Endothelial cell of umbilical vein (primary cell): ENCODE data around the gene NPPC. TPM values are rescaled to one million over a fixed set of nuclear protein-coding genes. Genes with fewer than 3 reads are reported as not detected.

Experiments used
- BruUV-seq: library from RNA; stranded (reverse); fragments of 400-500 nt; replicated peaks from 2 replicates; lab custom pipeline; 2021; lab: Mats Ljungman, UMichigan
- CTCF ChIA-PET: fragments of 300-600, 350-600 bp; sonication (Branson Sonifier 250); formaldehyde crosslinking; loops from one replicate; lab custom pipeline; 2021; ENCODE audit warnings: antibody characterized with exemption, inconsistent platforms; lab: Charles Lee
- POLR2A ChIA-PET: fragments of 300-600, 350-600 bp; sonication (Branson Sonifier 250); formaldehyde crosslinking; loops from one replicate; lab custom pipeline; 2021; ENCODE audit warnings: antibody characterized with exemption, inconsistent platforms; lab: Charles Lee
- DNase-seq: peaks from one replicate; pipeline ENCODE4 v3.0.0-alpha.2; 2011; ENCODE audit warnings: low read depth, low spot score
- FAIRE-seq: peaks from 2 replicates; lab custom pipeline; 2011; peaks lifted over from hg19 to GRCh38; lab: Jason Lieb, UNC
- H2AFZ ChIP-seq: 2 replicates; pipeline ENCODE4 v1.6.0; 2012; ENCODE audit warnings: low read depth, low read length, control low read depth, inconsistent platforms
- H3K27ac ChIP-seq: 2 replicates; pipeline ENCODE4 v1.5.1; 2011; ENCODE audit warnings: low read depth, mild to moderate bottlenecking, control low read depth, low read length, moderate library complexity; ENCODE audit not compliant: insufficient read depth
- H3K27me3 ChIP-seq, 2 experiments: 2 replicates each; pipeline versions ENCODE4 v1.6.0 to v1.6.1; 2011; ENCODE audit warnings: low read length in 2 of 2, mixed read lengths in 1 of 2; ENCODE audit not compliant: control insufficient read depth in 2 of 2, insufficient read depth in 2 of 2
- H3K36me3 ChIP-seq, 2 experiments: 2 replicates in 1 of 2; 3 replicates in 1 of 2; pipeline ENCODE4 v1.5.1; 2011; ENCODE audit warnings: low read length in 2 of 2, mild to moderate bottlenecking in 1 of 2, moderate library complexity in 1 of 2; ENCODE audit not compliant: control insufficient read depth in 2 of 2, insufficient read depth in 2 of 2; ENCODE audit errors: extremely low read depth in 1 of 2
- H3K4me1 ChIP-seq: 3 replicates; pipeline ENCODE4 v1.5.1; 2011; ENCODE audit warnings: mild to moderate bottlenecking, low read length; ENCODE audit not compliant: control insufficient read depth, insufficient read depth; ENCODE audit errors: extremely low read depth
- H3K4me2 ChIP-seq: 2 replicates; pipeline ENCODE4 v1.6.1; 2011; ENCODE audit warnings: low read length, control low read depth, mixed read lengths; ENCODE audit not compliant: insufficient read depth
- H3K4me3 ChIP-seq, 3 experiments: fragments of 200-600 bp in 1 of 3; sonication (generic), shearing (Covaris generic) in 1 of 3; replicated peaks in 1 of 3; 2 replicates each; pipeline ENCODE4 v1.5.1; 2011 to 2016; ENCODE audit warnings: control low read depth in 3 of 3, low read length in 3 of 3, mild to moderate bottlenecking in 2 of 3, inconsistent platforms in 1 of 3, low read depth in 1 of 3, moderate library complexity in 1 of 3; ENCODE audit not compliant: insufficient read depth in 1 of 3
- H3K79me2 ChIP-seq: 2 replicates; pipeline ENCODE4 v1.6.0; 2012; ENCODE audit warnings: low read length, inconsistent platforms; ENCODE audit not compliant: control insufficient read depth, insufficient read depth
- H3K9ac ChIP-seq: replicated peaks from 2 replicates; pipeline ENCODE3; 2011; ENCODE audit warnings: low read length, control low read depth; ENCODE audit not compliant: insufficient read depth; ENCODE audit errors: extremely low read depth
- H3K9me1 ChIP-seq: replicated peaks from 3 replicates; pipeline ENCODE4 v1.6.0; 2011; ENCODE audit warnings: mild to moderate bottlenecking, low read length; ENCODE audit not compliant: control insufficient read depth, insufficient read depth; ENCODE audit errors: extremely low read depth
- H3K9me3 ChIP-seq: replicated peaks from 2 replicates; pipeline ENCODE4 v1.5.1; 2012; ENCODE audit warnings: low read length, inconsistent platforms; ENCODE audit not compliant: control insufficient read depth, insufficient read depth
- H4K20me1 ChIP-seq: replicated peaks from 2 replicates; pipeline ENCODE3; 2011; ENCODE audit warnings: mild to moderate bottlenecking, low read length; ENCODE audit not compliant: control insufficient read depth, insufficient read depth; ENCODE audit errors: extremely low read depth
- EZH2 ChIP-seq: IDR thresholded peaks from 2 replicates; pipeline ENCODE4 v1.6.1; 2012; ENCODE audit warnings: borderline replicate concordance, low read depth, mild to moderate bottlenecking, moderate library complexity, low read length, inconsistent platforms; ENCODE audit not compliant: severe bottlenecking
- FOS ChIP-seq: IDR thresholded peaks from 2 replicates; pipeline ENCODE4 v1.6.1; 2011; ENCODE audit warnings: mild to moderate bottlenecking, low read length, moderate library complexity, borderline replicate concordance; ENCODE audit not compliant: insufficient read depth
- GATA2 ChIP-seq: IDR thresholded peaks from 2 replicates; pipeline ENCODE4 v1.7.0; 2011; ENCODE audit warnings: low read depth, mild to moderate bottlenecking, moderate library complexity, mixed read lengths, low read length; ENCODE audit not compliant: insufficient read length, insufficient read depth
- JUN ChIP-seq: IDR thresholded peaks from 2 replicates; pipeline ENCODE4 v1.6.1; 2011; ENCODE audit warnings: borderline replicate concordance, low read depth; ENCODE audit not compliant: insufficient read length, insufficient read depth
- MYC ChIP-seq: IDR thresholded peaks from one replicate; pipeline ENCODE4 v1.6.1; 2011; ENCODE audit warnings: mild to moderate bottlenecking, low read depth, low read length
- POLR2A ChIP-seq: IDR thresholded peaks from 2 replicates; pipeline ENCODE4 v1.6.1; 2012; ENCODE audit warnings: low read depth, mild to moderate bottlenecking, control low read depth, low read length
- POLR2AphosphoS5 ChIP-seq: IDR thresholded peaks from 2 replicates; pipeline ENCODE4 v1.6.1; 2012; ENCODE audit warnings: low read depth, mild to moderate bottlenecking, control low read depth, low read length, moderate library complexity; ENCODE audit not compliant: insufficient read depth
- dilution Hi-C: fragments of 300-500 bp; cut with MboI; formaldehyde crosslinking; loops from one replicate; pipeline ENCODE4 v1.15.0; 2019; ENCODE audit warnings: low sequenced_read_pairs; ENCODE audit not compliant: extremely low pct_ligation_motif_present
- intact Hi-C: fragments of 100-400 bp; cut with micrococcal nuclease; formaldehyde crosslinking; loops from one replicate; pipeline ENCODE4 v1.10.0; 2022
- polyA plus RNA-seq, 4 experiments: library from polyadenylated mRNA; depleted of rRNA in 3 of 4; stranded (reverse) in 3 of 4; unstranded in 1 of 4; fragments of >200 nt; gene quantifications; 2 replicates each; pipeline versions ENCODE4 v1.2.1 to v1.2.3, GENCODE V29; 2011 to 2012; ENCODE audit warnings: missing spikeins in 1 of 4
- total RNA-seq: library from RNA; stranded (reverse); gene quantifications from 2 replicates; pipeline ENCODE4 v1.2.3, GENCODE V29; 2021
- TF ChIP-seq, protein P1 (sequence below), 2 donors: IDR thresholded peaks; 1 replicate in 1 of 2; 2 replicates in 1 of 2; pipeline ENCODE4 v1.5.1; 2011; ENCODE audit warnings: low read length in 2 of 2, mild to moderate bottlenecking in 2 of 2, moderate library complexity in 2 of 2, control low read depth in 1 of 2, inconsistent platforms in 1 of 2, low read depth in 1 of 2; ENCODE audit not compliant: insufficient read depth in 1 of 2; ENCODE audit errors: extremely low read depth in 1 of 2
- TF ChIP-seq, protein P2 (sequence below): IDR thresholded peaks from 2 replicates; pipeline ENCODE4 v1.6.1; 2011; ENCODE audit not compliant: insufficient read depth, insufficient read length

Gene NPPC
- total and polyA plus RNA-seq, 2 donors (not counting 3 experiments of a cell fraction or from before 2014, with no cell fraction given): not detected

DNA sequence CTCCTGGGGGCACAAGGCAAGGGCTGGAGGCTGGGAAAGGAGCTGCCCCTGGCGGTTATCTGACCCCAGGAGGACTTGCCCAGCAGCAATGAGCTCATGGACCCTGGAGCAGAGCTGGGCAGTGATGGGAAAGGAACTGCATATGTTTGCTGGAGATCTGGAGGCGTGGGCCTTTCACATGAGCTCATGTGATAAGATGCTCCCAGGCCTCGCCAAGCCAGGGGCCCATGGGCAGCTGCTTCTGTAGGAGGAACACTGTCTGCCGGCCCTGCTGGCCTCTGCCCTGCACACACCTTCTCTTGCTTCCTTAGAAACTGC, 9.0 kb upstream of the NPPC start:
- TF ChIP-seq JUN: no peak

DNA sequence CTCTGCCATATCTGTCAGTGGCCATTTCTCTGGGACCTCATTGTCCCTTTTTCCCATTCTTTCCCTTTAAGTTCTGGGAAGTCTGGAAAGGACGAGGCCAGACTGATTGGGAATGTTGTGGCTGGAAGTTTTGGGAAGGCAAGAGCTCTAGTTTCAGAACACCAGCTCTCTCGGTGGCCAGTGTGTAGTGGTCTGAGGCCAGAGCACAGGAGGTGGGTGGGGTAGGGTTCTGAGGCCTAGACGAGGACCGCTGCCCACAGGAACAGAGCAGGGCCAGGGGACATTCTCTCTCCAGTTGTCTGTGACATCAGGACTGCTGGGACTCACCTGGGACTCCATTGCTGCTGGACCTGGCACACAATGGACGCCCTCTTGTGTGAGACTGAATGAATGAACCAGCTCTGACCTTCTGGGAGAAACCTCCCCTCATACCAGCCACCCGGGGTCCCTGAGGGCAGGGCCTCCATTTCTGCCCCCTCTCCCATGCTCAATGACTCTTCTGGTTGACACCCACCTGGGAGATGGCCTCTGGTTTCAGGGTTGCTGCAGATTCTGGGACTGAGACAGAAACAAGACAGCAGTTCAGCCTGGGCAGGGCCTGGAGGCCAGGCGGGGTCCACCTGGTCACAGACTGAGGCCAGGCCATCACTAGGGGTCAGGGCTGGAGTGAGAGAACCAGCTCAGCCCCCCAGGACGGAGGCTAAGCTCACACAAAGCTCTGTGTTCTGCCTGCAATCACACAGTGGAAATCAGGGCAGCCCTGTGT, 8.4 kb upstream of the NPPC start:
- Histone ChIP-seq H3K4me2 (no peak overlapping the region), H4K20me1 (no peaks in the 10 kb centered on the region), H3K4me1 (no peaks in the 10 kb centered on the region), H3K9me1 (no peaks in the 10 kb centered on the region), H3K27me3 (peaks cover 5 to 8% of the 10 kb centered on the region in 2 experiments), H3K79me2 (no peaks in the 10 kb centered on the region), H3K36me3 (no peaks in the 10 kb centered on the region), H3K9me3 (no peaks in the 10 kb centered on the region), H2AFZ (no peak overlapping the region), H3K9ac (no peak overlapping the region), H3K4me3 (no peak overlapping the region), H3K27ac (no peak overlapping the region)
- no TSS peak for BruUV-seq
- no peak for TF ChIP-seq EZH2
- TF ChIP-seq, protein P1, sequence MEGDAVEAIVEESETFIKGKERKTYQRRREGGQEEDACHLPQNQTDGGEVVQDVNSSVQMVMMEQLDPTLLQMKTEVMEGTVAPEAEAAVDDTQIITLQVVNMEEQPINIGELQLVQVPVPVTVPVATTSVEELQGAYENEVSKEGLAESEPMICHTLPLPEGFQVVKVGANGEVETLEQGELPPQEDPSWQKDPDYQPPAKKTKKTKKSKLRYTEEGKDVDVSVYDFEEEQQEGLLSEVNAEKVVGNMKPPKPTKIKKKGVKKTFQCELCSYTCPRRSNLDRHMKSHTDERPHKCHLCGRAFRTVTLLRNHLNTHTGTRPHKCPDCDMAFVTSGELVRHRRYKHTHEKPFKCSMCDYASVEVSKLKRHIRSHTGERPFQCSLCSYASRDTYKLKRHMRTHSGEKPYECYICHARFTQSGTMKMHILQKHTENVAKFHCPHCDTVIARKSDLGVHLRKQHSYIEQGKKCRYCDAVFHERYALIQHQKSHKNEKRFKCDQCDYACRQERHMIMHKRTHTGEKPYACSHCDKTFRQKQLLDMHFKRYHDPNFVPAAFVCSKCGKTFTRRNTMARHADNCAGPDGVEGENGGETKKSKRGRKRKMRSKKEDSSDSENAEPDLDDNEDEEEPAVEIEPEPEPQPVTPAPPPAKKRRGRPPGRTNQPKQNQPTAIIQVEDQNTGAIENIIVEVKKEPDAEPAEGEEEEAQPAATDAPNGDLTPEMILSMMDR (IDR thresholded peaks at IDR 0.05; ENCODE audit: extremely low read depth in 1 of 2, insufficient read depth in 1 of 2, low read depth in 1 of 2, low read length in 2 of 2): no peak
- TF ChIP-seq POLR2AphosphoS5: no peak
- no peak for TF ChIP-seq FOS
- TF ChIP-seq GATA2: no peak
- no peak for TF ChIP-seq JUN
- TF ChIP-seq POLR2A: no peak
- TF ChIP-seq, protein P2, sequence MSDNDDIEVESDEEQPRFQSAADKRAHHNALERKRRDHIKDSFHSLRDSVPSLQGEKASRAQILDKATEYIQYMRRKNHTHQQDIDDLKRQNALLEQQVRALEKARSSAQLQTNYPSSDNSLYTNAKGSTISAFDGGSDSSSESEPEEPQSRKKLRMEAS: no peak
- no peak for TF ChIP-seq MYC
- dilution Hi-C loops (no loop called here), intact Hi-C loops (no loop called here)
- FAIRE-seq (no peak), DNase-seq (no peak)
- ChIA-PET CTCF (interaction anchor here (1.0 to 3.7 kb wide), 7 partner anchors 8 to 240 kb away, joined by 3 to 20 read pairs (median 4); partner anchors contain the start of gene NPPC), POLR2A (no interaction called here)

More for the DNA sequence above, 9.0 kb upstream of the NPPC start:
- ChIA-PET POLR2A (no interaction called here), CTCF (interaction anchor here (1.0 to 3.7 kb wide), 6 partner anchors 9 to 207 kb away, joined by 3 to 20 read pairs (median 4); partner anchors contain the start of gene NPPC)
- Histone ChIP-seq H3K27ac (no peak overlapping the region), H3K9ac (no peak overlapping the region), H3K4me3 (no peak overlapping the region), H3K9me3 (no peaks in the 10 kb centered on the region), H2AFZ (no peak overlapping the region), H3K27me3 (peaks cover 5 to 8% of the 10 kb centered on the region in 2 experiments), H3K9me1 (no peaks in the 10 kb centered on the region), H3K4me2 (no peak overlapping the region), H3K79me2 (no peaks in the 10 kb centered on the region), H4K20me1 (no peaks in the 10 kb centered on the region), H3K4me1 (no peaks in the 10 kb centered on the region), H3K36me3 (no peaks in the 10 kb centered on the region)
- DNase-seq: no peak
- BruUV-seq: no TSS peak
- intact Hi-C loops (no loop called here), dilution Hi-C loops (no loop called here)
- no peak for FAIRE-seq
